COR-L47 (cell line): ENCODE measurements around the gene MAEA.
"Not testable (repeated sequence)": the region's sequence is repeated elsewhere in the genome, so short reads cannot be mapped to it uniquely, and the experiment has no call there.

Source experiments
- DNase-seq: peaks from one replicate; lab custom pipeline; 2025; lab: John Stamatoyannopoulos, UW

MAEA gene

GRCh38 chr4:1335193-1335883 lies 45.6 kb downstream of the MAEA start:
- DNase-seq: not testable (repeated sequence)

GRCh38 chr4:1336088-1336491 lies 46.4 kb downstream of the MAEA start:
- DNase-seq: no peak

- no peak for DNase-seq
Measured at GRCh38 chr4:1337376-1337831, 47.7 kb downstream of the MAEA start.

- DNase-seq: no peak
Measured at GRCh38 chr4:1337951-1338751, 48.5 kb downstream of the MAEA start.

- no peak for DNase-seq
Measured at GRCh38 chr4:1338752-1339414, 49.2 kb downstream of the MAEA start.

- DNase-seq: no peak
Measured at GRCh38 chr4:1339489-1339888, 49.8 kb downstream of the MAEA start.

GRCh38 chr4:1340181-1340747 lies 50.6 kb downstream of the MAEA start:
- no peak for DNase-seq

- DNase-seq: no peak
Measured at GRCh38 chr4:1340861-1341260, 51.2 kb downstream of the MAEA start.

GRCh38 chr4:1342003-1342402 lies 52.3 kb downstream of the MAEA start:
- no peak for DNase-seq

- no peak for DNase-seq
Measured at GRCh38 chr4:1344696-1345095, 55.0 kb downstream of the MAEA start.

- DNase-seq: peak; percentile 47
Measured at GRCh38 chr4:1345903-1346780, 56.5 kb downstream of the MAEA start.

- DNase-seq: peak; percentile 99
Measured at GRCh38 chr4:1346781-1347409, 57.2 kb downstream of the MAEA start, which contains the start of gene UVSSA. UVSSA (plus strand) TSS chr4:1347208; CDS start chr4:1348092, 884 bp downstream.

- DNase-seq: no peak
Measured at GRCh38 chr4:1347410-1347864, 57.7 kb downstream of the MAEA start.

GRCh38 chr4:1348014-1348513 lies 58.4 kb downstream of the MAEA start:
- no peak for DNase-seq

GRCh38 chr4:1348746-1349145 lies 59.1 kb downstream of the MAEA start:
- no peak for DNase-seq

GRCh38 chr4:1349359-1350168 lies 59.9 kb downstream of the MAEA start:
- DNase-seq: no peak

GRCh38 chr4:1350169-1350520 lies 60.5 kb downstream of the MAEA start:
- no peak for DNase-seq

- peak; percentile 67 for DNase-seq
Measured at GRCh38 chr4:1351854-1352566, 62.3 kb downstream of the MAEA start.

GRCh38 chr4:1352567-1352900 lies 62.8 kb downstream of the MAEA start:
- DNase-seq: no peak
